Measurements from ENCODE around the gene ZNF45. TPM values are rescaled to one million over a fixed set of nuclear protein-coding genes. Genes with fewer than 3 reads are reported as not detected.
"Not testable (repeated sequence)": the region's sequence is repeated elsewhere in the genome, so short reads cannot be mapped to it uniquely, and the experiment has no call there.

ZNF45 gene
- total RNA-seq, 1 donor from 2014 or later: 16.9 TPM

GRCh38 chr19:43913383-43913782, 21.7 kb downstream of the ZNF45 start:
- peak in 1 of 2 donors; percentile 4 for DNase-seq (ENCODE audit: low read depth in 2 of 2)

- no peak for DNase-seq (ENCODE audit: low read depth in 2 of 2)
Measured at GRCh38 chr19:43910884-43911283, 24.2 kb downstream of the ZNF45 start.

GRCh38 chr19:43908659-43909058, 26.4 kb downstream of the ZNF45 start:
- DNase-seq (ENCODE audit: low read depth in 2 of 2): no peak

- no peak for DNase-seq (ENCODE audit: low read depth in 2 of 2)
Measured at GRCh38 chr19:43906774-43907173, 28.3 kb downstream of the ZNF45 start.

- DNase-seq (ENCODE audit: low read depth in 2 of 2): no peak
Measured at GRCh38 chr19:43905897-43906296, 29.2 kb downstream of the ZNF45 start.

- DNase-seq (ENCODE audit: low read depth in 2 of 2): no peak
Measured at GRCh38 chr19:43902399-43902798, 32.7 kb downstream of the ZNF45 start.

GRCh38 chr19:43901395-43902390, 33.4 kb downstream of the ZNF45 start:
- peak; percentile 86 to 89 for DNase-seq (ENCODE audit: low read depth in 2 of 2)

GRCh38 chr19:43895727-43896308, 39.3 kb downstream of the ZNF45 start:
- DNase-seq (ENCODE audit: low read depth in 2 of 2): no peak

GRCh38 chr19:43883864-43884263, 51.2 kb downstream of the ZNF45 start, which contains the start of gene ZNF404:
TSS of gene ZNF404 (minus strand) at chr19:43883964.
- no peak for DNase-seq (ENCODE audit: low read depth in 2 of 2)

GRCh38 chr19:43880483-43880882, 54.6 kb downstream of the ZNF45 start:
- DNase-seq (ENCODE audit: low read depth in 2 of 2): no peak

- DNase-seq (ENCODE audit: low read depth in 2 of 2): no peak
Measured at GRCh38 chr19:43872547-43873336, 62.3 kb downstream of the ZNF45 start.

GRCh38 chr19:43866923-43867322, 68.2 kb downstream of the ZNF45 start:
- DNase-seq (ENCODE audit: low read depth in 2 of 2): not testable (repeated sequence)

Other genes with a start within 250 kb of the ZNF45 start
- not detected in 2 replicates for gene IRGC, start 219.2 kb downstream of the ZNF45 start, total RNA-seq
- gene SMG9, start 180.3 kb downstream of the ZNF45 start, total RNA-seq: 3.7 and 3.8 TPM in 2 replicates
- 0.22 TPM in 1 of 2 replicates, not detected in the other for gene KCNN4, start 154.3 kb downstream of the ZNF45 start, total RNA-seq
- 0.22 and 0.40 TPM in 2 replicates for gene LYPD5, start 132.8 kb downstream of the ZNF45 start, total RNA-seq
- 5.0 and 8.5 TPM in 2 replicates for gene ZNF283, start 108.0 kb downstream of the ZNF45 start, total RNA-seq
- 0.44 and 0.60 TPM in 2 replicates for gene ZNF404, start 51.3 kb downstream of the ZNF45 start, total RNA-seq
- gene ZNF221, start 15.9 kb upstream of the ZNF45 start, total RNA-seq: 3.3 and 4.0 TPM in 2 replicates
- 5.4 and 7.3 TPM in 2 replicates for gene ZNF155, start 48.9 kb upstream of the ZNF45 start, total RNA-seq
- 2.0 and 2.6 TPM in 2 replicates for gene ZNF230, start 67.7 kb upstream of the ZNF45 start, total RNA-seq
- 4.4 and 5.4 TPM in 2 replicates for gene ZNF222, start 90.1 kb upstream of the ZNF45 start, total RNA-seq
- 2.8 and 5.0 TPM in 2 replicates for gene ZNF223, start 116.8 kb upstream of the ZNF45 start, total RNA-seq
- 1.5 and 2.8 TPM in 2 replicates for gene ZNF284, start 136.9 kb upstream of the ZNF45 start, total RNA-seq
- gene ZNF224, start 159.1 kb upstream of the ZNF45 start, total RNA-seq: 19.0 and 27.8 TPM in 2 replicates
- 4.4 and 7.3 TPM in 2 replicates for gene ZNF225, start 178.1 kb upstream of the ZNF45 start, total RNA-seq
- gene ZNF234, start 206.3 kb upstream of the ZNF45 start, total RNA-seq: 5.0 and 9.7 TPM in 2 replicates
- 12.0 and 13.1 TPM in 2 replicates for gene ZNF226, start 229.8 kb upstream of the ZNF45 start, total RNA-seq

Measured in lung microvascular endothelial cell (primary cell).